Testis (tissue), 3 donors: Measurements from ENCODE around the gene MTHFR. TPM values are rescaled to one million over a fixed set of nuclear protein-coding genes. Genes with fewer than 3 reads are reported as not detected.

Experiments
- DNase-seq: peaks from one replicate; pipeline ENCODE4 v3.0.0-alpha.2; 2019
- H3K27ac ChIP-seq, 2 donors: fragments of 200-600 bp; sonication (generic); one replicate each; pipeline ENCODE4 v1.5.1; 2019
- H3K27me3 ChIP-seq: fragments of 200-600 bp; sonication (generic); one replicate; pipeline ENCODE4 v1.5.1; 2019
- H3K36me3 ChIP-seq: fragments of 200-600 bp; sonication (generic); one replicate; pipeline ENCODE4 v1.5.1; 2017; ENCODE audit warnings: low read depth; ENCODE audit errors: missing control alignments
- H3K4me1 ChIP-seq: fragments of 200-600 bp; sonication (generic); one replicate; pipeline ENCODE4 v1.5.1; 2019
- H3K4me3 ChIP-seq, 2 donors: fragments of 200-600 bp; sonication (generic); one replicate each; pipeline ENCODE4 v1.5.1; 2017 to 2019
- H3K9me3 ChIP-seq: fragments of 200-600 bp; sonication (generic); one replicate; pipeline ENCODE4 v1.5.1; 2017
- CTCF ChIP-seq, 3 experiments: fragments of 450-650 bp in 2 of 3; fragments of 200-600 bp in 1 of 3; sonication (generic) in 1 of 3; IDR thresholded peaks; one replicate each; pipeline ENCODE4 v1.5.1; 2016 to 2019; ENCODE audit warnings: antibody characterized with exemption in 3 of 3, mild to moderate bottlenecking in 2 of 3, moderate library complexity in 1 of 3
- POLR2A ChIP-seq: fragments of 450-650 bp; IDR thresholded peaks from one replicate; pipeline ENCODE4 v1.6.1; 2017; ENCODE audit warnings: antibody characterized with exemption, mild to moderate bottlenecking, moderate library complexity
- WGBS, 2 donors: methylation state at CpG; one replicate each; pipeline ENCODE4 v1.1.5; 2018; 5-methylcytosine and 5-hydroxymethylcytosine counted together
- intact Hi-C: fragments of 100-400 bp; cut with DNase I; formaldehyde crosslinking; loops from one replicate; pipeline ENCODE4 v1.15.1; 2023; ENCODE audit warnings: low total_unique reads
- polyA plus RNA-seq: library from polyadenylated mRNA; stranded (reverse); fragments of 350-450 nt; fragmentation: Illumina TruSeq; extraction: RNeasy Lipid Tissue Mini Kit (QIAGEN cat#74804); gene quantifications from one replicate; pipeline ENCODE4 v1.2.3, GENCODE V29; 2014; ENCODE audit warnings: low read depth, low replicate concordance; ENCODE audit not compliant: insufficient read depth
- total RNA-seq, 2 donors: library from RNA; depleted of rRNA; stranded (reverse); fragments of >200 nt; gene quantifications; one replicate each; pipeline ENCODE4 v1.2.3, GENCODE V29; 2016

Gene MTHFR
- total and polyA plus RNA-seq, 3 donors from 2014 or later = 30.4 to 78.3 (median 68.3) TPM

- TF ChIP-seq POLR2A (no peak), CTCF (IDR thresholded peaks at IDR 0.05) (no peak)
- 90 to 92% methylated on average over 4 of the region's 4 CpGs for WGBS, 2 donors
- intact Hi-C loops = no loop called here
- no peaks in the 10 kb centered on the region for H3K9me3 ChIP-seq
- H3K4me3 ChIP-seq = no peak overlapping the region
- DNase-seq = no peak
- H3K4me1 ChIP-seq = peaks cover 12% of the 10 kb centered on the region
- H3K27me3 ChIP-seq = no peaks in the 10 kb centered on the region
- no peak overlapping the region for H3K27ac ChIP-seq
- no peaks in the 10 kb centered on the region for H3K36me3 ChIP-seq
These were observed 64.3 kb downstream of the MTHFR start for GRCh38 chr1:11741482-11741881.

- Histone ChIP-seq H3K27ac (no peak overlapping the region), H3K36me3 (no peaks in the 10 kb centered on the region), H3K27me3 (no peaks in the 10 kb centered on the region), H3K9me3 (no peaks in the 10 kb centered on the region), H3K4me3 (no peak overlapping the region), H3K4me1 (peaks cover 13% of the 10 kb centered on the region)
- intact Hi-C loops = no loop called here
- 66 to 77% methylated on average over 15 of the region's 15 CpGs for WGBS, 2 donors
- TF ChIP-seq CTCF (IDR thresholded peaks at IDR 0.05) = no peak
- no peak for TF ChIP-seq POLR2A
- DNase-seq = no peak
These were observed 65.2 kb downstream of the MTHFR start for GRCh38 chr1:11740258-11741192.

GRCh38 chr1:11738783-11739182 lies 67.0 kb downstream of the MTHFR start:
- H3K4me3 ChIP-seq = no peak overlapping the region
- H3K9me3 ChIP-seq = no peaks in the 10 kb centered on the region
- no peak for DNase-seq
- no peaks in the 10 kb centered on the region for H3K36me3 ChIP-seq
- peaks cover 18% of the 10 kb centered on the region for H3K4me1 ChIP-seq
- H3K27me3 ChIP-seq = no peaks in the 10 kb centered on the region
- H3K27ac ChIP-seq = no peak overlapping the region
- TF ChIP-seq POLR2A = no peak
- TF ChIP-seq CTCF (IDR thresholded peaks at IDR 0.05) = no peak
- WGBS, 2 donors = 75% methylated on average over 5 to 6 of the region's 6 CpGs
- intact Hi-C loops = loop anchor here (10.0 kb wide), 1 partner anchor 66 kb away; the partner anchor contains the start of genes CLCN6 and MTHFR

- Histone ChIP-seq H3K27ac (no peak overlapping the region), H3K4me1 (peaks cover 18% of the 10 kb centered on the region), H3K27me3 (no peaks in the 10 kb centered on the region), H3K9me3 (no peaks in the 10 kb centered on the region), H3K4me3 (no peak overlapping the region), H3K36me3 (no peaks in the 10 kb centered on the region)
- intact Hi-C loops = loop anchor here (10.0 kb wide), 1 partner anchor 67 kb away; the partner anchor contains the start of genes CLCN6 and MTHFR
- WGBS, 2 donors = 65 to 86% methylated on average over 2 of the region's 2 CpGs
- DNase-seq = no peak
- TF ChIP-seq CTCF (IDR thresholded peaks at IDR 0.05) (no peak), POLR2A (no peak)
These were observed 67.7 kb downstream of the MTHFR start for GRCh38 chr1:11738096-11738495.
